GM23338 (cell line): ENCODE data around the gene SP6. TPM values are rescaled to one million over a fixed set of nuclear protein-coding genes. Genes with fewer than 3 reads are reported as not detected.

Experiments
- ATAC-seq: fragments of 200-7000 bp; cut with Tn5 transposase; 3 replicates; pipeline ENCODE4 v1.9.1; 2020
- DNase-seq: peaks from one replicate; pipeline ENCODE4 v3.0.0-alpha.2; 2015; ENCODE audit warnings: low spot score
- H2AFZ ChIP-seq: fragments of 200-600 bp; sonication (generic); 2 replicates; pipeline ENCODE4 v1.8.0; 2016; ENCODE audit warnings: antibody characterized with exemption, mild to moderate bottlenecking, moderate library complexity
- H3F3A ChIP-seq: fragments of 200-600 bp; sonication (generic); replicated peaks from 2 replicates; pipeline ENCODE4 v1.8.0; 2017; ENCODE audit warnings: antibody characterized with exemption, mixed run types, low read depth
- H3K27ac ChIP-seq: fragments of 200-600 bp; sonication (generic); 2 replicates; pipeline ENCODE4 v1.6.1; 2016; ENCODE audit warnings: low read depth
- H3K27me3 ChIP-seq: fragments of 200-600 bp; sonication (generic); 2 replicates; pipeline ENCODE4 v1.8.0; 2016; ENCODE audit warnings: mild to moderate bottlenecking, mixed run types, moderate library complexity; ENCODE audit not compliant: insufficient read depth
- H3K36me3 ChIP-seq: fragments of 200-600 bp; sonication (generic); 2 replicates; pipeline ENCODE4 v1.8.0; 2016; ENCODE audit warnings: mild to moderate bottlenecking; ENCODE audit not compliant: insufficient read depth
- H3K4me1 ChIP-seq: fragments of 200-600 bp; sonication (generic); 2 replicates; pipeline ENCODE4 v1.8.0; 2016; ENCODE audit warnings: mild to moderate bottlenecking, moderate library complexity; ENCODE audit not compliant: insufficient read depth
- H3K4me2 ChIP-seq: fragments of 200-600 bp; sonication (generic); 2 replicates; pipeline ENCODE4 v1.7.1; 2017; ENCODE audit warnings: mixed run types
- H3K4me3 ChIP-seq: fragments of 200-600 bp; sonication (generic); 2 replicates; pipeline ENCODE4 v1.6.1; 2016; ENCODE audit warnings: mixed run types
- H3K79me2 ChIP-seq: fragments of 200-600 bp; sonication (generic); replicated peaks from 2 replicates; pipeline ENCODE4 v1.8.0; 2017; ENCODE audit warnings: mild to moderate bottlenecking; ENCODE audit not compliant: insufficient read depth
- H3K9me2 ChIP-seq: fragments of 200-600 bp; sonication (generic); 2 replicates; pipeline ENCODE4 v1.8.0; 2017; ENCODE audit not compliant: insufficient read depth
- H4K20me1 ChIP-seq: fragments of 200-600 bp; sonication (generic); replicated peaks from 2 replicates; pipeline ENCODE4 v1.8.0; 2017; ENCODE audit warnings: mild to moderate bottlenecking; ENCODE audit not compliant: insufficient read depth
- H3K27ac Mint-ChIP-seq: 2 replicates; pipeline ENCODE4 v1.8.0; 2020; ENCODE audit warnings: inconsistent platforms, mild to moderate bottlenecking, moderate library complexity, mixed read lengths
- H3K27me3 Mint-ChIP-seq: 3 replicates; pipeline ENCODE4 v1.8.0; 2022; ENCODE audit warnings: low read depth, mild to moderate bottlenecking, moderate library complexity, mixed read lengths, inconsistent platforms; ENCODE audit not compliant: insufficient read depth, poor library complexity
- H3K36me3 Mint-ChIP-seq: 3 replicates; pipeline ENCODE4 v1.8.0; 2021; ENCODE audit warnings: low read depth, mild to moderate bottlenecking, inconsistent platforms, moderate library complexity, mixed read lengths
- H3K4me1 Mint-ChIP-seq: 3 replicates; pipeline ENCODE4 v1.8.0; 2020; ENCODE audit warnings: mild to moderate bottlenecking, inconsistent platforms, mixed read lengths
- H3K4me3 Mint-ChIP-seq: 3 replicates; pipeline ENCODE4 v1.8.0; 2021; ENCODE audit warnings: moderate library complexity, mild to moderate bottlenecking, inconsistent platforms, mixed read lengths
- H3K9me3 Mint-ChIP-seq: 3 replicates; pipeline ENCODE4 v1.8.0; 2020; ENCODE audit warnings: moderate library complexity, mild to moderate bottlenecking, inconsistent platforms, mixed read lengths
- CREB1 ChIP-seq: fragments of 250-450 bp; sonication (Bioruptor Pico); IDR thresholded peaks from 2 replicates; pipeline ENCODE4 v1.5.0; 2020; ENCODE audit warnings: low read depth, mild to moderate bottlenecking, moderate library complexity
- EZH2 ChIP-seq: fragments of 200-600 bp; sonication (generic); IDR thresholded peaks from one replicate; pipeline ENCODE4 v1.8.0; 2017; ENCODE audit warnings: antibody characterized with exemption, mild to moderate bottlenecking, low read depth; ENCODE audit not compliant: unreplicated experiment
- EZH2phosphoT487 ChIP-seq: fragments of 200-600 bp; sonication (generic); IDR thresholded peaks from one replicate; pipeline ENCODE4 v1.8.1; 2018; ENCODE audit warnings: antibody characterized with exemption; ENCODE audit not compliant: unreplicated experiment
- JUNB ChIP-seq: IDR thresholded peaks from one replicate; pipeline ENCODE4 v1.6.1; 2016; ENCODE audit warnings: antibody characterized with exemption; ENCODE audit not compliant: unreplicated experiment
- NANOG ChIP-seq: IDR thresholded peaks from 2 replicates; pipeline ENCODE4 v1.6.1; 2016; ENCODE audit warnings: antibody characterized with exemption, borderline replicate concordance
- POLR2AphosphoS5 ChIP-seq: IDR thresholded peaks from 2 replicates; pipeline ENCODE4 v1.6.1; 2016; ENCODE audit warnings: antibody characterized with exemption, low read depth
- REST ChIP-seq: IDR thresholded peaks from one replicate; pipeline ENCODE4 v1.6.1; 2018; ENCODE audit warnings: antibody characterized with exemption; ENCODE audit not compliant: unreplicated experiment
- STAT1 ChIP-seq: IDR thresholded peaks from one replicate; pipeline ENCODE4 v1.6.1; 2016; ENCODE audit warnings: antibody characterized with exemption; ENCODE audit not compliant: unreplicated experiment
- ZNF114 ChIP-seq: fragments of 250-450 bp; sonication (Bioruptor Pico); IDR thresholded peaks from 2 replicates; pipeline ENCODE4 v1.5.0; 2020; ENCODE audit warnings: mild to moderate bottlenecking, moderate library complexity
- ZNF331 ChIP-seq: fragments of 250-450 bp; sonication (Bioruptor Pico); IDR thresholded peaks from 2 replicates; pipeline ENCODE4 v1.5.0; 2020; ENCODE audit warnings: low read depth, mild to moderate bottlenecking, moderate library complexity
- ZNF462 ChIP-seq: fragments of 250-450 bp; sonication (Bioruptor Pico); IDR thresholded peaks from 2 replicates; pipeline ENCODE4 v1.5.0; 2020; ENCODE audit warnings: mild to moderate bottlenecking, moderate library complexity
- polyA plus RNA-seq: library from polyadenylated mRNA; unstranded; fragments of >200 nt; fragmentation: Nextera tagmentation; extraction: Ambion mirVana; gene quantifications from 2 replicates; pipeline ENCODE4 v1.2.1, GENCODE V29; 2016
- total RNA-seq: library from RNA; depleted of rRNA; stranded (reverse); fragments of >200 nt; shearing (Covaris generic); gene quantifications from 2 replicates; pipeline ENCODE4 v1.2.3, GENCODE V29; 2014
- TF ChIP-seq, protein P1 (sequence below), 2 experiments: fragments of 200-600 bp in 1 of 2; sonication (generic) in 1 of 2; conservative IDR thresholded peaks; 2 replicates each; pipeline versions ENCODE4 v1.5.1 to v1.6.1; 2016 to 2017; ENCODE audit warnings: antibody characterized with exemption in 2 of 2, low read depth in 2 of 2, mild to moderate bottlenecking in 2 of 2, moderate library complexity in 1 of 2
- TF ChIP-seq, protein P2 (sequence below): IDR thresholded peaks from 2 replicates; pipeline ENCODE4 v1.6.1; 2016; ENCODE audit warnings: antibody characterized with exemption

SP6 gene
- total and polyA plus RNA-seq, 2 experiments from 2014 or later, result 0.13 to 1.0 TPM

GRCh38 chr17:47879776-47880454, 29.0 kb upstream of the SP6 start:
- no peak for ATAC-seq
- Histone ChIP-seq H4K20me1 (no peaks in the 10 kb centered on the region), H2AFZ (no peak overlapping the region), H3K4me2 (no peak overlapping the region), H3K79me2 (no peaks in the 10 kb centered on the region), H3K36me3 (no peaks in the 10 kb centered on the region), H3K4me1 (peaks cover 25% of the 10 kb centered on the region), H3K4me3 (no peak overlapping the region), H3K9me2 (no peaks in the 10 kb centered on the region), H3F3A (0 out of 2 replicates have a peak, but pooled peaks cover 2% of the 10 kb centered on the region), H3K27me3 (peaks cover 5% of the 10 kb centered on the region; the same call in 1 of the 2 replicates), H3K27ac (no peak overlapping the region)
- no peak overlapping the region for H3K4me3 Mint-ChIP-seq
- no peak overlapping the region for H3K27ac Mint-ChIP-seq
- TF ChIP-seq POLR2AphosphoS5 (no peak), JUNB (no peak), NANOG (no peak), ZNF114 (CRISPR knock-in tag) (no peak), CREB1 (CRISPR knock-in tag) (no peak), EZH2phosphoT487 (no peak), REST (no peak), ZNF331 (CRISPR knock-in tag) (no peak), STAT1 (no peak), EZH2 (no peak), ZNF462 (CRISPR knock-in tag) (no peak)
- TF ChIP-seq, protein P1, sequence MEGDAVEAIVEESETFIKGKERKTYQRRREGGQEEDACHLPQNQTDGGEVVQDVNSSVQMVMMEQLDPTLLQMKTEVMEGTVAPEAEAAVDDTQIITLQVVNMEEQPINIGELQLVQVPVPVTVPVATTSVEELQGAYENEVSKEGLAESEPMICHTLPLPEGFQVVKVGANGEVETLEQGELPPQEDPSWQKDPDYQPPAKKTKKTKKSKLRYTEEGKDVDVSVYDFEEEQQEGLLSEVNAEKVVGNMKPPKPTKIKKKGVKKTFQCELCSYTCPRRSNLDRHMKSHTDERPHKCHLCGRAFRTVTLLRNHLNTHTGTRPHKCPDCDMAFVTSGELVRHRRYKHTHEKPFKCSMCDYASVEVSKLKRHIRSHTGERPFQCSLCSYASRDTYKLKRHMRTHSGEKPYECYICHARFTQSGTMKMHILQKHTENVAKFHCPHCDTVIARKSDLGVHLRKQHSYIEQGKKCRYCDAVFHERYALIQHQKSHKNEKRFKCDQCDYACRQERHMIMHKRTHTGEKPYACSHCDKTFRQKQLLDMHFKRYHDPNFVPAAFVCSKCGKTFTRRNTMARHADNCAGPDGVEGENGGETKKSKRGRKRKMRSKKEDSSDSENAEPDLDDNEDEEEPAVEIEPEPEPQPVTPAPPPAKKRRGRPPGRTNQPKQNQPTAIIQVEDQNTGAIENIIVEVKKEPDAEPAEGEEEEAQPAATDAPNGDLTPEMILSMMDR (conservative IDR thresholded peaks at IDR 0.05; ENCODE audit: low read depth in 2 of 2), result no peak
- TF ChIP-seq, protein P2, sequence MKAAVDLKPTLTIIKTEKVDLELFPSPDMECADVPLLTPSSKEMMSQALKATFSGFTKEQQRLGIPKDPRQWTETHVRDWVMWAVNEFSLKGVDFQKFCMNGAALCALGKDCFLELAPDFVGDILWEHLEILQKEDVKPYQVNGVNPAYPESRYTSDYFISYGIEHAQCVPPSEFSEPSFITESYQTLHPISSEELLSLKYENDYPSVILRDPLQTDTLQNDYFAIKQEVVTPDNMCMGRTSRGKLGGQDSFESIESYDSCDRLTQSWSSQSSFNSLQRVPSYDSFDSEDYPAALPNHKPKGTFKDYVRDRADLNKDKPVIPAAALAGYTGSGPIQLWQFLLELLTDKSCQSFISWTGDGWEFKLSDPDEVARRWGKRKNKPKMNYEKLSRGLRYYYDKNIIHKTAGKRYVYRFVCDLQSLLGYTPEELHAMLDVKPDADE, result no peak
- peaks cover 39% of the 10 kb centered on the region for H3K4me1 Mint-ChIP-seq
- no peak for DNase-seq
- H3K9me3 Mint-ChIP-seq, result no peaks in the 10 kb centered on the region
- no peaks in the 10 kb centered on the region for H3K36me3 Mint-ChIP-seq
- H3K27me3 Mint-ChIP-seq, result peaks cover 22% of the 10 kb centered on the region
